NCI-H226 (cell line): Measurements from ENCODE around the gene ZNF594.
"Not testable (repeated sequence)": the region's sequence is repeated elsewhere in the genome, so short reads cannot be mapped to it uniquely, and the experiment has no call there.

Experiments
- DNase-seq: peaks from one replicate; pipeline ENCODE4 v3.0.0-alpha.2; 2015

Gene ZNF594

GRCh38 chr17:5135726-5136579 is 55.7 kb downstream of the ZNF594 start:
- DNase-seq: no peak

GRCh38 chr17:5135131-5135712 is 56.4 kb downstream of the ZNF594 start:
- DNase-seq: not testable (repeated sequence)

GRCh38 chr17:5134571-5134970 is 57.1 kb downstream of the ZNF594 start:
- not testable (repeated sequence) for DNase-seq

- DNase-seq: not testable (repeated sequence)
These were observed 57.7 kb downstream of the ZNF594 start for GRCh38 chr17:5133961-5134360.

- DNase-seq: no peak
These were observed 58.4 kb downstream of the ZNF594 start for GRCh38 chr17:5133311-5133710.

GRCh38 chr17:5132503-5133225 is 59.0 kb downstream of the ZNF594 start:
- not testable (repeated sequence) for DNase-seq

GRCh38 chr17:5131799-5132502 is 59.7 kb downstream of the ZNF594 start:
- not testable (repeated sequence) for DNase-seq

GRCh38 chr17:5131146-5131715 is 60.4 kb downstream of the ZNF594 start:
- no peak for DNase-seq

- not testable (repeated sequence) for DNase-seq
These were observed 61.0 kb downstream of the ZNF594 start for GRCh38 chr17:5130687-5131086.

- not testable (repeated sequence) for DNase-seq
These were observed 61.4 kb downstream of the ZNF594 start for GRCh38 chr17:5130261-5130660.

- not testable (repeated sequence) for DNase-seq
These were observed 61.9 kb downstream of the ZNF594 start for GRCh38 chr17:5129770-5130169.
